Esophagus muscularis mucosa (tissue), 4 donors: ENCODE measurements around the gene UNKL. TPM values are rescaled to one million over a fixed set of nuclear protein-coding genes. Genes with fewer than 3 reads are reported as not detected.
A peak's percentile ranks its signal among the peaks of the same experiment; 100 is the strongest.

Experiments used
- DNase-seq: peaks from one replicate; pipeline ENCODE4 v3.0.0-alpha.2; 2017; ENCODE audit errors: extremely low spot score
- H3K27ac ChIP-seq, 4 donors: fragments of 200-600 bp; sonication (generic); replicated peaks in 1 of 4; 1 replicate in 3 of 4; 2 replicates in 1 of 4; pipeline ENCODE4 v1.5.1; 2016 to 2019; ENCODE audit warnings: mild to moderate bottlenecking in 1 of 4
- H3K27me3 ChIP-seq, 4 donors: fragments of 200-600 bp; sonication (generic); one replicate each; pipeline versions ENCODE4 v1.5.1 to v1.6.0; 2016 to 2019
- H3K36me3 ChIP-seq, 4 donors: fragments of 200-600 bp; sonication (generic); one replicate each; pipeline ENCODE4 v1.5.1; 2016 to 2019
- H3K4me1 ChIP-seq, 4 donors: fragments of 200-600 bp; sonication (generic); one replicate each; pipeline ENCODE4 v1.5.1; 2016 to 2019
- H3K4me3 ChIP-seq, 4 donors: fragments of 200-600 bp; sonication (generic); 1 replicate in 2 of 4; 2 replicates in 2 of 4; pipeline ENCODE4 v1.5.1; 2016 to 2019; ENCODE audit warnings: mild to moderate bottlenecking in 4 of 4, moderate library complexity in 1 of 4
- H3K9me3 ChIP-seq, 4 donors: fragments of 200-600 bp; sonication (generic); 1 replicate in 3 of 4; 2 replicates in 1 of 4; pipeline ENCODE4 v1.5.1; 2016 to 2019
- EP300 ChIP-seq: sonication (generic); formaldehyde crosslinking; IDR thresholded peaks from one replicate; pipeline ENCODE4 v1.6.1; 2017; ENCODE audit warnings: antibody characterized with exemption
- POLR2A ChIP-seq: fragments of 450-650 bp; IDR thresholded peaks from one replicate; pipeline ENCODE4 v1.6.1; 2017; ENCODE audit warnings: antibody characterized with exemption, moderate library complexity, mild to moderate bottlenecking, low read depth
- POLR2AphosphoS5 ChIP-seq, 2 donors: sonication (generic); formaldehyde crosslinking; IDR thresholded peaks; one replicate each; pipeline ENCODE4 v1.6.1; 2017; ENCODE audit warnings: antibody characterized with exemption in 2 of 2
- WGBS: methylation state at CpG from one replicate; pipeline ENCODE4 v1.1.5; 2018; 5-methylcytosine and 5-hydroxymethylcytosine counted together
- intact Hi-C: fragments of 100-400 bp; cut with DNase I; formaldehyde crosslinking; loops from one replicate; pipeline ENCODE4 v1.15.1; 2023
- total RNA-seq, 4 donors: library from RNA; depleted of rRNA; stranded (reverse); fragments of >200 nt; gene quantifications; one replicate each; pipeline versions ENCODE4 v1.1.0 to v1.2.1, GENCODE V29; 2016
- TF ChIP-seq, protein P1 (sequence below), 3 experiments: fragments of 200-600 bp in 2 of 3; fragments of 450-650 bp in 1 of 3; sonication (generic) in 2 of 3; IDR thresholded peaks; one replicate each; pipeline ENCODE4 v1.5.1; 2017 to 2019; ENCODE audit warnings: antibody characterized with exemption in 3 of 3, mild to moderate bottlenecking in 2 of 3, moderate library complexity in 1 of 3

UNKL gene
- total RNA-seq, 4 donors from 2014 or later, result 9.3 to 23.7 (median 16.5) TPM

DNA sequence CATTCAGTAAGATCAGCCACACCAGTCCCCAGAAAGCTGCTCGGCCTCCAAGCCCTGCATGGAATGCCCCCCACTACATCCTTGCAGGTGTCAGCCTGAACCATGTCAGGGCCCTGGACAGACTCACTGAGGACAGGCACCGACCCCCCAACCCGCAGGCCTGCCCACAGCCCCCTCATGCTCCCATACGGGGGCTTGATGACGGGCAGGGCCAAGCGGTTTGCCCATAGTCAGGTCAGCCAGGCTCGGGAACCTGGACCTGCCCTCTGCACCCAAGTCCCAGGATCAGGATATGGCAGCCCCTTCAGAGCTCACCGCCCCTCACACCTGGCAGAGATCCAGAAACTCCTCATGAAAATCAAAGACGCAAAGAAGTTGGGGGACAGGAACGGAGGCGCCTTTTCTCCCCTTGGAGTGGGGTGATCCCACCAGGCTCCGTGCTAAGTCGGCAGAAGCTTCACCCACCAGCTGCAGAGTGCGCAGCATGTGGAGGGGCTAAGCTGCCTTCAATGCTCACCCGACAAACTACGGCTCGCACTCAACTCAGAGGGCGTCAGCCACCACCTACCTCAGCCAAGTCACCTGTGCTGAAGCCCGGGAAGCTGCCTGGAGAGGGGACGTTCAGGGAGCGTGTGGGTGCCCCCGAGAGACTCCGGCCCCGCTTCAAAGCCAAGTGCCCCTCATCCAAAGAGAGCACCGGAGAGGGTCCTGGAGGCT lies 36.3 kb downstream of the UNKL start:
- Histone ChIP-seq H3K9me3 (no peaks in the 10 kb centered on the region), H3K4me1 (peaks cover 16 to 34% (median 27%) of the 10 kb centered on the region in 4 donors), H3K36me3 (peaks cover 14 to 54% (median 45%) of the 10 kb centered on the region in 4 donors), H3K4me3 (peak overlapping the region; percentile 55 to 65 (median 61)), H3K27ac (peak overlapping the region in 2 of 4 donors; percentile 77 to 80), H3K27me3 (no peaks in the 10 kb centered on the region)
- TF ChIP-seq POLR2A (no peak), POLR2AphosphoS5 (IDR thresholded peaks at IDR 0.05) (no peak)
- 80% methylated on average over 1 of the region's 25 CpGs for WGBS
- no peak for DNase-seq
- intact Hi-C loops, result no loop called here

DNA sequence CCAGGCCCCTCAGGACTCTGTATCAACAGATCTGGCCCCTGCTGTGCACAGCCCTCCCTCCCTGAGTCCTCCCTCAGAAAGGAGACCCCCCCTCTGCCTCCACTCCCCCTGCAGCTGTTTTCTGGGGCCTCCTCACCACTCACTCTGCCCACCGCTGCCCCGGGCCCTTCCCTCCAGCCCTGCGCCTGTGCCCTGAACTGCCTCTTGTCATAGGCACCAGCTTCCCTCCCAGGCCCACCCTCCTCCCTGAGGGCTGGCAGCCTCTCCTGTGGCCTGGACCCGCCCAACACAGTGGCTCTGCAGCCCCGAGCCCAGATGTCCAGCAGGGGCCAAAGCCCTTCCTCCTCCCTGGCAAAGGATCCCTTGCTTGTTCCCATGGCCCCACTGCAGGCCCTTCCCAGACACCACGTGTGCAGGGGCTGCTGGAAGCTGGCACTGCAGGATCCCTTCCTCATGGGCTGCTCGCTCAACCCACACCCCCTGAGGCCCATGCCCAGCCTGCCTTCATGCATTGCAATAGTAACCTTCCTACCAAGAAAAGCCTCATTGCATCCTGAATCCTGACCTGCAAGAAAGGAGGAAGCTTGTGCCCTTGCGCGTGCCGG lies 37.0 kb downstream of the UNKL start:
- WGBS, result 80% methylated on average over 10 of the region's 10 CpGs
- H3K4me3 ChIP-seq, result no peak overlapping the region
- peaks cover 16 to 34% (median 27%) of the 10 kb centered on the region in 4 donors for H3K4me1 ChIP-seq
- TF ChIP-seq, protein P1, sequence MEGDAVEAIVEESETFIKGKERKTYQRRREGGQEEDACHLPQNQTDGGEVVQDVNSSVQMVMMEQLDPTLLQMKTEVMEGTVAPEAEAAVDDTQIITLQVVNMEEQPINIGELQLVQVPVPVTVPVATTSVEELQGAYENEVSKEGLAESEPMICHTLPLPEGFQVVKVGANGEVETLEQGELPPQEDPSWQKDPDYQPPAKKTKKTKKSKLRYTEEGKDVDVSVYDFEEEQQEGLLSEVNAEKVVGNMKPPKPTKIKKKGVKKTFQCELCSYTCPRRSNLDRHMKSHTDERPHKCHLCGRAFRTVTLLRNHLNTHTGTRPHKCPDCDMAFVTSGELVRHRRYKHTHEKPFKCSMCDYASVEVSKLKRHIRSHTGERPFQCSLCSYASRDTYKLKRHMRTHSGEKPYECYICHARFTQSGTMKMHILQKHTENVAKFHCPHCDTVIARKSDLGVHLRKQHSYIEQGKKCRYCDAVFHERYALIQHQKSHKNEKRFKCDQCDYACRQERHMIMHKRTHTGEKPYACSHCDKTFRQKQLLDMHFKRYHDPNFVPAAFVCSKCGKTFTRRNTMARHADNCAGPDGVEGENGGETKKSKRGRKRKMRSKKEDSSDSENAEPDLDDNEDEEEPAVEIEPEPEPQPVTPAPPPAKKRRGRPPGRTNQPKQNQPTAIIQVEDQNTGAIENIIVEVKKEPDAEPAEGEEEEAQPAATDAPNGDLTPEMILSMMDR (IDR thresholded peaks at IDR 0.05), result no peak
- TF ChIP-seq EP300, result no peak
- TF ChIP-seq POLR2AphosphoS5 (IDR thresholded peaks at IDR 0.05), result no peak
- TF ChIP-seq POLR2A, result no peak
- H3K27ac ChIP-seq, result no peak overlapping the region
- H3K27me3 ChIP-seq, result no peaks in the 10 kb centered on the region
- intact Hi-C loops, result no loop called here
- no peak for DNase-seq
- H3K9me3 ChIP-seq, result no peaks in the 10 kb centered on the region
- H3K36me3 ChIP-seq, result peaks cover 14 to 49% (median 39%) of the 10 kb centered on the region in 4 donors

DNA sequence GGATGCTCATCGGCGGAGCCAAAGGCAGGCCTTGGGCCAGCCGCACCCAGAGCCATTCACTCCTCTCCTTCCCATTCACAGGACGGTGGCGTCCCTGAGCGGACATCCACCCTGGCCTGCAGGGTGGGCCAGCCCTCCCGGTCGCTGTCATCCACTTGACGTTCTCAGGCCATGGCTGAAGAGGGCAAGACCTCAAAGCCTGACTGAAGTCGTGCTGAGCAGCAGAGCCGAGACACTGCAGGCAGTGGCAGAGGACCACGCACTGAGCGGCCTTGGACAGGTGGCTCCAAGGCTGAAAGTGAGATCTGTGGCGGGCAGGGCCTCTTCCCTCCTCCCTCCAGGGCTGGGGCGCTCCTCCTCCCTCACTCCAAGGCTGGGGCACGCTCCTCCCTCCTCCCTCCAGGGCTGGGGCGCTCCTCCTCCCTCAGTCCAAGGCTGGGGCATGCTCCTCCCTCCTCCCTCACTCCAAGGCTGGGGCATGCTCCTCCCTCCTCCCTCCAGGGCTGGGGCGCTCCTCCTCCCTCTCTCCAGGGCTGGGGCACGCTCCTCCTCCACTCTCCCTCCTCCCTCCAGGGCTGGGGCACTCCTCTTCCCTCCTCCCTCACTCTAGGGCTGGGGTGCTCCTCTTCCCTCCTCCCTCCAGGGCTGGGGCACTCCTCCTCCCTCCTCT lies 38.6 kb downstream of the UNKL start:
- Histone ChIP-seq H3K9me3 (no peaks in the 10 kb centered on the region), H3K27ac (no peak overlapping the region), H3K36me3 (peaks cover 12 to 48% (median 32%) of the 10 kb centered on the region in 4 donors), H3K4me3 (no peak overlapping the region), H3K27me3 (no peaks in the 10 kb centered on the region), H3K4me1 (peaks cover 16 to 34% (median 27%) of the 10 kb centered on the region in 4 donors)
- WGBS, result 94% methylated on average over 13 of the region's 19 CpGs
- no peak for DNase-seq
- intact Hi-C loops, result no loop called here
- TF ChIP-seq POLR2AphosphoS5 (IDR thresholded peaks at IDR 0.05) (no peak), POLR2A (no peak), EP300 (no peak)
- TF ChIP-seq, protein P1 (IDR thresholded peaks at IDR 0.05), result no peak

DNA sequence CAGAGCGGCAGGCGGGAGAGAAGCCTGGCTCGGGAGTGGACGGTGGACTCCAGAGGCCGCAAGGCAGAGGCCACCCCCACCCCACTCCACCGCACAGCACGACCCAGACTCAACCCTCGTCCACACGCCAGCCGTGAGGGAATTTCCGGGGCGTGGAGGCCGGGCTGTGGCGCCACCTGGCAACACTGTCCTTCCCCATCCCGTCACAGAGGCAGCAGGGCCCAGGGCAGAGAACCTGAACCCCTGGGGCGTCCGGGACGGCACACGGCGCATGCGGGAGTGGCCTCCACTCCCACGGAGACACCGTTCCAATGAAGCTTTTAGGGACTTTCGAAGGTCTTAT lies 39.2 kb downstream of the UNKL start:
- no peaks in the 10 kb centered on the region for H3K27me3 ChIP-seq
- WGBS, result 96% methylated on average over 16 of the region's 24 CpGs
- H3K9me3 ChIP-seq, result no peaks in the 10 kb centered on the region
- H3K4me3 ChIP-seq, result no peak overlapping the region
- no peak for DNase-seq
- TF ChIP-seq POLR2AphosphoS5 (IDR thresholded peaks at IDR 0.05), result no peak
- no peak for TF ChIP-seq POLR2A
- TF ChIP-seq, protein P1 (IDR thresholded peaks at IDR 0.05), result no peak
- no peak for TF ChIP-seq EP300
- peaks cover 16 to 33% (median 27%) of the 10 kb centered on the region in 4 donors for H3K4me1 ChIP-seq
- peaks cover 13 to 52% (median 31%) of the 10 kb centered on the region in 4 donors for H3K36me3 ChIP-seq
- intact Hi-C loops, result no loop called here
- H3K27ac ChIP-seq, result no peak overlapping the region
